ENCODE data around the gene SAAL1. TPM values are rescaled to one million over a fixed set of nuclear protein-coding genes. Genes with fewer than 3 reads are reported as not detected.

Gene SAAL1
- total RNA-seq, 2 donors from 2014 or later = 6.6 to 8.8 TPM

Other genes with a start within 250 kb of the SAAL1 start
- 10 to 100 TPM; 21.1 to 28.2 TPM for gene SERGEF, start 93.0 kb downstream of the SAAL1 start, total RNA-seq
- gene TPH1, start 59.8 kb downstream of the SAAL1 start, total RNA-seq = under 1 TPM; 0.03 to 0.18 TPM
- gene MRGPRX3, start 26.5 kb upstream of the SAAL1 start, total RNA-seq = not detected
- gene MRGPRX4, start 66.8 kb upstream of the SAAL1 start, total RNA-seq = not detected
- under 1 TPM in 1 of 2 donors, not detected in 1; 0.94 TPM for gene SAA4, start 130.7 kb upstream of the SAAL1 start, total RNA-seq
- 100 to 1,000 TPM in 1 of 2 donors, 10 to 100 TPM in 1; 45.8 to 223 TPM for gene SAA2, start 142.6 kb upstream of the SAAL1 start, total RNA-seq
- 100 to 1,000 TPM; 233 to 552 TPM for gene SAA1, start 160.2 kb upstream of the SAAL1 start, total RNA-seq
- gene HPS5, start 216.1 kb upstream of the SAAL1 start, total RNA-seq = 10 to 100 TPM; 10.8 to 12.7 TPM
- gene GTF2H1, start 216.5 kb upstream of the SAAL1 start, total RNA-seq = 10 to 100 TPM; 22.2 to 22.4 TPM